ENCODE data around the gene UTS2.

Gene UTS2

DNA sequence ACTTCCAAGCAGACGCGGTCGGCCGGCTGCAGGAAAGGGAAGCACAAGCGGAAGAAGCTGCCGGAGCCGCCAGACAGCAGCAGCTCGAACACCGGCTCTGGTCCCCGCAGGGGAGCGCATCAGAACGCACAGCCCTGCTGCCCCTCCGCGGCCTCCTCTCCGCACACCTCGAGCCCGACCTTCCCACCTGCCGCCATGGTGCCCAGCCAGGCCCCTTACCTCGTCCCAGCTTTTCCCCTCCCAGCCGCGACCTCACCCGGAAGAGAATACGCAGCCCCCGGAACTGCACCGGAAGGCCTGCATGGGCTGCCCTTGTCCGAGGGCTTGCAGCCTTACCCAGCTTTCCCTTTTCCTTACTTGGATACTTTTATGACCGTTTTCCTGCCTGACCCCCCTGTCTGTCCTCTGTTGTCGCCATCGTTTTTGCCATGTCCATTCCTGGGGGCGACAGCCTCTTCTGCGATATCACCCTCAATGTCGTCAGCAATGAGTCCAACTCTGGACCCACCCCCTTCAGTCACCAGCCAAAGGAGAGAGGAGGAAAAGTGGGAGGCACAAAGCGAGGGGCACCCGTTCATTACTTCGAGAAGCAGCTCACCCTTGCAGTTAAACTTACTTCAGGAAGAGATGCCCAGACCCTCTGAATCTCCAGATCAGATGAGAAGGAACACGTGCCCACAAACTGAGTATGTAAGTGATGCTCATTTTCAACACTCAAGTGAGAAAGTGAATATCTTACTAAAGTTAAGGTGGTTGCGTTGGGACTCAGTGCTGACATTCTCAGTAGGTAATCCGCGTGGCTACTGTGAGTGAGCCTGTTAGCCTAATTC, 25.5 kb downstream of the UTS2 start:
- Histone ChIP-seq H3K27me3 (ENCODE audit: insufficient read depth, low read length) (no peaks in the 10 kb centered on the region), H4K20me1 (ENCODE audit: insufficient read depth, low read length) (no peaks in the 10 kb centered on the region), H2AFZ (ENCODE audit: low read length) (no peak overlapping the region), H3K4me3 (ENCODE audit: low read depth, low read length, poor library complexity, severe bottlenecking) (no peak overlapping the region), H3K9ac (ENCODE audit: low read length) (no peak overlapping the region), H3F3A (ENCODE audit: insufficient read depth, low read length) (no peaks in the 10 kb centered on the region), H3K27ac (ENCODE audit: low read depth, low read length, poor library complexity, severe bottlenecking) (no peak overlapping the region), H3K9me2 (ENCODE audit: low read depth, low read length) (no peaks in the 10 kb centered on the region), H3K9me3 (ENCODE audit: low read length) (no peaks in the 10 kb centered on the region), H3K36me3 (ENCODE audit: insufficient read depth, low read length) (no peaks in the 10 kb centered on the region), H3K4me1 (ENCODE audit: insufficient read depth, low read length, severe bottlenecking) (no peaks in the 10 kb centered on the region), H3K4me2 (ENCODE audit: low read length) (no peak overlapping the region), H3K79me2 (ENCODE audit: insufficient read depth, low read length) (no peaks in the 10 kb centered on the region)
- TF ChIP-seq, protein P1, sequence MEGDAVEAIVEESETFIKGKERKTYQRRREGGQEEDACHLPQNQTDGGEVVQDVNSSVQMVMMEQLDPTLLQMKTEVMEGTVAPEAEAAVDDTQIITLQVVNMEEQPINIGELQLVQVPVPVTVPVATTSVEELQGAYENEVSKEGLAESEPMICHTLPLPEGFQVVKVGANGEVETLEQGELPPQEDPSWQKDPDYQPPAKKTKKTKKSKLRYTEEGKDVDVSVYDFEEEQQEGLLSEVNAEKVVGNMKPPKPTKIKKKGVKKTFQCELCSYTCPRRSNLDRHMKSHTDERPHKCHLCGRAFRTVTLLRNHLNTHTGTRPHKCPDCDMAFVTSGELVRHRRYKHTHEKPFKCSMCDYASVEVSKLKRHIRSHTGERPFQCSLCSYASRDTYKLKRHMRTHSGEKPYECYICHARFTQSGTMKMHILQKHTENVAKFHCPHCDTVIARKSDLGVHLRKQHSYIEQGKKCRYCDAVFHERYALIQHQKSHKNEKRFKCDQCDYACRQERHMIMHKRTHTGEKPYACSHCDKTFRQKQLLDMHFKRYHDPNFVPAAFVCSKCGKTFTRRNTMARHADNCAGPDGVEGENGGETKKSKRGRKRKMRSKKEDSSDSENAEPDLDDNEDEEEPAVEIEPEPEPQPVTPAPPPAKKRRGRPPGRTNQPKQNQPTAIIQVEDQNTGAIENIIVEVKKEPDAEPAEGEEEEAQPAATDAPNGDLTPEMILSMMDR (IDR thresholded peaks at IDR 0.05; ENCODE audit: low read length) = no peak
- TF ChIP-seq EZH2 (IDR thresholded peaks at IDR 0.05; ENCODE audit: borderline replicate concordance, low read length) = no peak

DNA sequence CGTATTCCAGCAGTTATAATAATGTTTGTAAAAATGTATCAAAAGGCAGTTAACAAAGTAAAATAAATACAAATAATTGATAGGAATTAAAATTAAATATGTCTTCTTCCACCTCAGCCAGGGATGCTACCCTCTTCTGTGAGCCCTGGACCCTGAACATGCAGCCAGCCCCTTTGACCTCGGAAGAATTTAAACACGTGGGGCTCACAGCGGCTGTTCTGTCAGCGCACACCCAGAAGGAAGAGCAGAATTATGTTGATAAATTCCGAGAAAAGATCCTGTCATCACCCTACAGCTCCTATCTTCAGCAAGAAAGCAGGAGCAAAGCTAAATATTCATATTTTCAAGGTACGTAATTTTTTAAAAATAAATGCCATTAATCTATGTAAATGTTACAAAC, 26.5 kb downstream of the UTS2 start:
- no peak overlapping the region for H3K4me2 ChIP-seq (ENCODE audit: low read length)
- no peaks in the 10 kb centered on the region for H3F3A ChIP-seq (ENCODE audit: insufficient read depth, low read length)
- H3K9me2 ChIP-seq (ENCODE audit: low read depth, low read length) = no peaks in the 10 kb centered on the region
- no peaks in the 10 kb centered on the region for H3K4me1 ChIP-seq (ENCODE audit: insufficient read depth, low read length, severe bottlenecking)
- H3K27me3 ChIP-seq (ENCODE audit: insufficient read depth, low read length) = no peaks in the 10 kb centered on the region
- H3K9ac ChIP-seq (ENCODE audit: low read length) = no peak overlapping the region
- H3K79me2 ChIP-seq (ENCODE audit: insufficient read depth, low read length) = no peaks in the 10 kb centered on the region
- no peak overlapping the region for H3K4me3 ChIP-seq (ENCODE audit: low read depth, low read length, poor library complexity, severe bottlenecking)
- no peak overlapping the region for H2AFZ ChIP-seq (ENCODE audit: low read length)
- no peaks in the 10 kb centered on the region for H4K20me1 ChIP-seq (ENCODE audit: insufficient read depth, low read length)
- H3K36me3 ChIP-seq (ENCODE audit: insufficient read depth, low read length) = no peaks in the 10 kb centered on the region
- H3K9me3 ChIP-seq (ENCODE audit: low read length) = no peaks in the 10 kb centered on the region
- no peak overlapping the region for H3K27ac ChIP-seq (ENCODE audit: low read depth, low read length, poor library complexity, severe bottlenecking)
- TF ChIP-seq EZH2 (IDR thresholded peaks at IDR 0.05; ENCODE audit: borderline replicate concordance, low read length) = no peak
- TF ChIP-seq, protein P1 (IDR thresholded peaks at IDR 0.05; ENCODE audit: low read length) = no peak

DNA sequence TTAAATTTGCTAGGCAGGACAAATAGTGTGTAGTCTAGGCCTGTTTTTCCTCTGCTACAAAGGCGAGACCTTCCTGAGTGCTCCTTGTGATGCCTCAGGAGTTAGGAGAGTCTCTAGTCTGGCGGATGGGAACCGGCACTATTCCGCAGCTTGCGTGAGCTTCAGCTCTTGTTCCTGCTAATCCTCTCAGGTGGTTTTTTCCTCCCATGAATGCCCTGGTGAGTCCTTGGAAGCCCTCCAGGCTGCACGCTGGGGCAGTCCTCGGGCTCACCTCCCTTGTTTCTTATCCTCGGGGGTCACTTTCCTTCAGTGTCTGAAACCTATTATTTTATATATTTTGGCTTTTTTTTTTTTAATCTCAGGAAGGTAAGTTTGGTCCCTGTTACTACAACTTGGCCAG, 28.2 kb downstream of the UTS2 start:
- Histone ChIP-seq H3K27me3 (ENCODE audit: insufficient read depth, low read length) (no peaks in the 10 kb centered on the region), H2AFZ (ENCODE audit: low read length) (no peak overlapping the region), H3K27ac (ENCODE audit: low read depth, low read length, poor library complexity, severe bottlenecking) (no peak overlapping the region), H3K36me3 (ENCODE audit: insufficient read depth, low read length) (no peaks in the 10 kb centered on the region), H3K79me2 (ENCODE audit: insufficient read depth, low read length) (no peaks in the 10 kb centered on the region), H3K9me3 (ENCODE audit: low read length) (no peaks in the 10 kb centered on the region), H3K4me1 (ENCODE audit: insufficient read depth, low read length, severe bottlenecking) (no peaks in the 10 kb centered on the region), H3K4me2 (ENCODE audit: low read length) (no peak overlapping the region), H3K9me2 (ENCODE audit: low read depth, low read length) (no peaks in the 10 kb centered on the region), H3K9ac (ENCODE audit: low read length) (no peak overlapping the region), H3K4me3 (ENCODE audit: low read depth, low read length, poor library complexity, severe bottlenecking) (no peak overlapping the region), H3F3A (ENCODE audit: insufficient read depth, low read length) (no peaks in the 10 kb centered on the region), H4K20me1 (ENCODE audit: insufficient read depth, low read length) (no peaks in the 10 kb centered on the region)
- no peak for TF ChIP-seq EZH2 (IDR thresholded peaks at IDR 0.05; ENCODE audit: borderline replicate concordance, low read length)
- TF ChIP-seq, protein P1 (IDR thresholded peaks at IDR 0.05; ENCODE audit: low read length) = no peak

All from OCI-LY1 (cell line).